ENCODE results near the gene DENND2A. TPM values are rescaled to one million over a fixed set of nuclear protein-coding genes. Genes with fewer than 3 reads are reported as not detected.

Gene DENND2A
- polyA plus RNA-seq, 2 of the 4 experiments (the other 2 are of a cell fraction): 0.37 to 0.63 TPM

GRCh38 chr7:140641524-140642195, 1.0 kb upstream of the DENND2A start:
- ChIA-PET POLR2A (interaction anchor here (1.1 kb wide), 1 partner anchor 46 kb away, joined by 7 read pairs; no protein-coding TSS in a partner anchor), CTCF (interaction anchor here (0.6 to 14.5 kb wide), 11 partner anchors 12 to 1007 kb away, joined by 3 to 493 read pairs (median 3); no protein-coding TSS in a partner anchor)
- no peak overlapping the region; a peak in 1 of 6 replicates for H3K27ac ChIP-seq
- H3K4me2 ChIP-seq: no peak overlapping the region
- FAIRE-seq (no peak), ATAC-seq (no peak), DNase-seq (ENCODE audit: low read depth in 1 of 2, low spot score in 1 of 2) (no peak)
- H3K9me3 ChIP-seq: no peaks in the 10 kb centered on the region
- WGBS (ENCODE audit: missing lambda C conversion rate): 94% methylated on average over 15 of the region's 15 CpGs
- H3K4me3 ChIP-seq: no peak overlapping the region
- H3K4me1 ChIP-seq: no peaks in the 10 kb centered on the region; the same call in 2 of the 3 replicates
- 0 out of 4 replicates have a peak, but pooled peaks of 1 of the 2 experiments have one; percentile 26 for TF ChIP-seq CEBPB (IDR thresholded peaks at IDR 0.05)
- no peak for TF ChIP-seq FOXS1 (CRISPR knock-in tag; IDR thresholded peaks at IDR 0.05)

GRCh38 chr7:140640060-140640637, 464 bp downstream of the DENND2A start:
- H3K4me1 ChIP-seq: no peaks in the 10 kb centered on the region; the same call in 2 of the 3 replicates
- POLR2A ChIA-PET: interaction anchor here (0.9 kb wide), 1 partner anchor 102 kb away, joined by 3 read pairs; no protein-coding TSS in a partner anchor
- H3K4me3 ChIP-seq: peak overlapping the region; percentile 63
- TF ChIP-seq REST (IDR thresholded peaks at IDR 0.05) (no peak), FOXS1 (CRISPR knock-in tag; IDR thresholded peaks at IDR 0.05) (no peak), USF2 (IDR thresholded peaks at IDR 0.05) (no peak), MAX (IDR thresholded peaks at IDR 0.05) (0 out of 2 replicates have a peak, but pooled peaks have one; percentile 17)
- WGBS (ENCODE audit: missing lambda C conversion rate): 25% methylated on average over 22 of the region's 74 CpGs
- ATAC-seq: peak; percentile 81 to 85
- peak overlapping the region; percentile 69 to 95 for H3K27ac ChIP-seq
- no peak for FAIRE-seq
- peak; percentile 33 to 57 for DNase-seq (ENCODE audit: low read depth in 1 of 2, low spot score in 1 of 2)
- H3K9me3 ChIP-seq: no peaks in the 10 kb centered on the region
- CTCF ChIA-PET: interaction anchor here (1.3 to 14.5 kb wide), 3 partner anchors 12 to 123 kb away, joined by 3 to 493 read pairs (median 3); no protein-coding TSS in a partner anchor
- H3K4me2 ChIP-seq: peak overlapping the region; percentile 92

GRCh38 chr7:140639366-140640053, 1.1 kb downstream of the DENND2A start:
- H3K4me1 ChIP-seq: no peaks in the 10 kb centered on the region; the same call in 2 of the 3 replicates
- peak overlapping the region; percentile 63 for H3K4me3 ChIP-seq
- H3K4me2 ChIP-seq: peak overlapping the region; percentile 92
- WGBS (ENCODE audit: missing lambda C conversion rate): 84% methylated on average over 15 of the region's 15 CpGs
- ChIA-PET CTCF (interaction anchor here (0.8 to 4.8 kb wide), 5 partner anchors 11 to 122 kb away, joined by 3 to 39 read pairs (median 3); no protein-coding TSS in a partner anchor), POLR2A (no interaction called here)
- H3K9me3 ChIP-seq: no peaks in the 10 kb centered on the region
- FAIRE-seq (no peak), ATAC-seq (peak in 1 of 2 experiments; percentile 24; a peak in 3 of 6 replicates), DNase-seq (ENCODE audit: low read depth in 1 of 2, low spot score in 1 of 2) (no peak)
- TF ChIP-seq HES2 (IDR thresholded peaks at IDR 0.05) (no peak), CHD4 (IDR thresholded peaks at IDR 0.05; ENCODE audit: borderline replicate concordance) (no peak), HMGXB4 (CRISPR knock-in tag; IDR thresholded peaks at IDR 0.05; ENCODE audit: borderline replicate concordance) (no peak), PHF8 (IDR thresholded peaks at IDR 0.05; ENCODE audit: borderline replicate concordance, low read depth) (no peak), HOXB13 (CRISPR knock-in tag; IDR thresholded peaks at IDR 0.05; ENCODE audit: low read depth) (no peak), EHF (CRISPR knock-in tag; IDR thresholded peaks at IDR 0.05) (no peak), ZFP36 (IDR thresholded peaks at IDR 0.05; ENCODE audit: borderline replicate concordance, partially characterized antibody) (no peak), ATOH8 (CRISPR knock-in tag; IDR thresholded peaks at IDR 0.05; ENCODE audit: low read depth) (no peak), NR3C1 (IDR thresholded peaks at IDR 0.05) (no peak), BCL3 (IDR thresholded peaks at IDR 0.05) (no peak)
- peak overlapping the region; percentile 69 to 95; a peak in 5 of 6 replicates for H3K27ac ChIP-seq

Data from A549 (cell line).